ENCODE measurements around the gene CCL3. TPM values are rescaled to one million over a fixed set of nuclear protein-coding genes. Genes with fewer than 3 reads are reported as not detected.

CCL3 gene
- total RNA-seq, 4 donors from 2014 or later, result 2.4 TPM; not detected in 3

DNA sequence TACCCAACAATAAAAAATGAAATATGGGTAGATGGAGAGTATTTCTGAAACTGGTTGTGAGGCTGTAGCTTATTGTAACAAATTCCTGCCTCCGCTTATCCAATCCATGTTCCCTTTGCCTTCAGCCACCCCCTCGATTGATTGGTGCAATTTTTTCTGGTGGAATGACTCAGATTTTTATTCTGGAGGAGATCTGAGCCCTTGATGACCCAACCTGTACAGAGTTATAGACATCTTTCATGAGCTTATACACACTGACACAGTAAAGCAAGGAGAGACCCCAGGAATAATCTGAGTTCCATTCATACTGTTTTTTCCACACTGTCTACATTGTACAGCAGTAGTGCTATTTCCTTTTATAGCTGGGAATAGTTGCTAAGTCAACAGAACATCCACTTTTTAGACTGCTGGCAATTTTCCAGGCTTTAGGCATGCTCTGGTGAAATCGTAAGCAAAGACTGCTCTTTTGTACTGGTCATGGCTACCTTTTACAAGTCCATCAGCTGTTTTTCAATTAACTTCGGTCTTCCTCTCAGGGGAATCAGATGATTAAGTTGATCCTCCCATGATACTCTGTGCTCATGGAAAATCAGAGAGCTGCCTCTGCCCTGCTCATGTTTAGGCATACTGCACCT lies 43.8 kb upstream of the CCL3 start:
- H3K27me3 ChIP-seq, result peaks cover 34% of the 10 kb centered on the region
- no peaks in the 10 kb centered on the region for H3K4me1 ChIP-seq
- H3K27ac ChIP-seq, result no peak overlapping the region
- no peak overlapping the region for H3K4me3 ChIP-seq
- WGBS, 2 donors (ENCODE audit: low coverage in 1 of 2), result 44 to 56% methylated on average over 3 to 4 of the region's 4 CpGs
- ATAC-seq, result no peak
- TF ChIP-seq, protein P1, sequence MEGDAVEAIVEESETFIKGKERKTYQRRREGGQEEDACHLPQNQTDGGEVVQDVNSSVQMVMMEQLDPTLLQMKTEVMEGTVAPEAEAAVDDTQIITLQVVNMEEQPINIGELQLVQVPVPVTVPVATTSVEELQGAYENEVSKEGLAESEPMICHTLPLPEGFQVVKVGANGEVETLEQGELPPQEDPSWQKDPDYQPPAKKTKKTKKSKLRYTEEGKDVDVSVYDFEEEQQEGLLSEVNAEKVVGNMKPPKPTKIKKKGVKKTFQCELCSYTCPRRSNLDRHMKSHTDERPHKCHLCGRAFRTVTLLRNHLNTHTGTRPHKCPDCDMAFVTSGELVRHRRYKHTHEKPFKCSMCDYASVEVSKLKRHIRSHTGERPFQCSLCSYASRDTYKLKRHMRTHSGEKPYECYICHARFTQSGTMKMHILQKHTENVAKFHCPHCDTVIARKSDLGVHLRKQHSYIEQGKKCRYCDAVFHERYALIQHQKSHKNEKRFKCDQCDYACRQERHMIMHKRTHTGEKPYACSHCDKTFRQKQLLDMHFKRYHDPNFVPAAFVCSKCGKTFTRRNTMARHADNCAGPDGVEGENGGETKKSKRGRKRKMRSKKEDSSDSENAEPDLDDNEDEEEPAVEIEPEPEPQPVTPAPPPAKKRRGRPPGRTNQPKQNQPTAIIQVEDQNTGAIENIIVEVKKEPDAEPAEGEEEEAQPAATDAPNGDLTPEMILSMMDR (IDR thresholded peaks at IDR 0.05), result no peak
- no peak for TF ChIP-seq POLR2A (IDR thresholded peaks at IDR 0.05)
- no peak for TF ChIP-seq POLR2AphosphoS5 (IDR thresholded peaks at IDR 0.05)
- no peak for TF ChIP-seq EP300 (IDR thresholded peaks at IDR 0.05)
- H3K9me3 ChIP-seq, result no peaks in the 10 kb centered on the region
- no peaks in the 10 kb centered on the region for H3K36me3 ChIP-seq

DNA sequence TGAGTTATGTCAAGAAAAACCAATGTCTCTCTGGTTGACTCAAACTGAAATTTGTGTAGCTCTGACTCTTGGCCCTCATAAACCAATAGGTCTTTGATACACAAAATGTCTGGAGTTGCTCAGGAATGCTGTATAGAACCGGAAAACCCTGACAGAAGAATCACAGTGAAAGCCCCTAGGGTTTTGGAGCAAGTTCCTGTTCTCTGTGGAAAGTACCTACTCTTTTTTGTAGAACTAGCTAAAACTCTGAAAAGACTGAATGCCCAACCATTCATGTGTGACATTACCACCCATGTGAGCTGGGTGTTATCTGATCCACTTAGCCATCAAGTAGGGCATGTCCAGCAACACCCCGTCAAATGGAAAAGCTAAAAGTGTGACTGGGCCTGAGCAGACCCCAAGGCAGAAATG lies 42.5 kb upstream of the CCL3 start:
- no peak for ATAC-seq
- TF ChIP-seq POLR2A (IDR thresholded peaks at IDR 0.05), result no peak
- TF ChIP-seq, protein P1 (IDR thresholded peaks at IDR 0.05), result no peak
- TF ChIP-seq EP300 (IDR thresholded peaks at IDR 0.05), result no peak
- TF ChIP-seq POLR2AphosphoS5 (IDR thresholded peaks at IDR 0.05), result no peak
- H3K27me3 ChIP-seq, result peaks cover 35% of the 10 kb centered on the region
- no peak overlapping the region for H3K27ac ChIP-seq
- no peaks in the 10 kb centered on the region for H3K4me1 ChIP-seq
- WGBS, 2 donors (ENCODE audit: low coverage in 1 of 2), result 64 to 100% methylated on average over 1 to 2 of the region's 2 CpGs
- no peaks in the 10 kb centered on the region for H3K9me3 ChIP-seq
- no peak overlapping the region for H3K4me3 ChIP-seq
- H3K36me3 ChIP-seq, result no peaks in the 10 kb centered on the region

DNA sequence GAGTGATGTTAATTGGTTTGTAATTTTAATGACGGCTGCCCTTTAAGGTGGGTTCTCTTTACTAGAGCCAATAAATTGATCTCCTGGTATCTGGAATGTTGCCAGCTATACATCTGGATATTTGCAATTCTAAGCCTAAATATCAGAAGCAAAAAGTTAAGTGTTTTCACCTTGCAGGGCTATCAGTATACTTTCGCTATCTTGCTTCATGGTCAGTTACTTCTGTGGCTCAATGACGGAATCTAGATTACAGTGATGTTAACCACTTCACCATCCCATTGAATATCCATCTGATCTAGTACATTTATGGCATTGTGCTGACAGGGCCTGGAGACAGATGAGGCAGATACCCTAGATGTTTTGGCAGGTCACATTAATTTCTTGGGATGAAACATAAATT lies 42.0 kb upstream of the CCL3 start:
- H3K27me3 ChIP-seq, result peaks cover 35% of the 10 kb centered on the region
- H3K9me3 ChIP-seq, result no peaks in the 10 kb centered on the region
- H3K4me1 ChIP-seq, result no peaks in the 10 kb centered on the region
- WGBS, 2 donors (ENCODE audit: low coverage in 1 of 2), result 83 to 93% methylated on average over 2 to 3 of the region's 3 CpGs
- no peaks in the 10 kb centered on the region for H3K36me3 ChIP-seq
- no peak for TF ChIP-seq POLR2A (IDR thresholded peaks at IDR 0.05)
- no peak for TF ChIP-seq POLR2AphosphoS5 (IDR thresholded peaks at IDR 0.05)
- TF ChIP-seq, protein P1 (IDR thresholded peaks at IDR 0.05), result no peak
- TF ChIP-seq EP300 (IDR thresholded peaks at IDR 0.05), result no peak
- ATAC-seq, result no peak
- H3K4me3 ChIP-seq, result no peak overlapping the region
- H3K27ac ChIP-seq, result no peak overlapping the region

DNA sequence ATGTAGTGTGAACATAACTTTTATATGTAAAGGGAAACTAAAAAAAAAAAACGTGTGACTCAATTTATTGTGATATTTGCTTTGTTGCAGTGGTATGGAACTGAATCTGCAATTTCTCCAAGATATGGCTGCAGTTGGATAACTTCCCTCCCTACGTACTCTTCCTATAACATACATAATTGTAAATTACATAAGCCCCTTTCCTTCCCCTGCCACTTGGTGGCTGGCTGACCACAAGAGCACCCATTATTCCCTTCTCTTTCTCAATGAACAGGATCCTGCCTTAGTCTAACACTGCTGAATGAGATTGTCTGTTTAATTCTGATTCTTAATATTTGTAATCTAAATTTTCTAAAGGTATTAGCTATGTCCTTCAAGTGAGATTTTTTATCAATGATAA lies 41.5 kb upstream of the CCL3 start:
- H3K27ac ChIP-seq, result no peak overlapping the region
- TF ChIP-seq POLR2A (IDR thresholded peaks at IDR 0.05), result no peak
- no peak for TF ChIP-seq POLR2AphosphoS5 (IDR thresholded peaks at IDR 0.05)
- TF ChIP-seq, protein P1 (IDR thresholded peaks at IDR 0.05), result no peak
- no peak for TF ChIP-seq EP300 (IDR thresholded peaks at IDR 0.05)
- H3K4me1 ChIP-seq, result no peaks in the 10 kb centered on the region
- no peaks in the 10 kb centered on the region for H3K36me3 ChIP-seq
- peaks cover 35% of the 10 kb centered on the region for H3K27me3 ChIP-seq
- WGBS, 2 donors (ENCODE audit: low coverage in 1 of 2), result 52 to 62% methylated on average over 2 of the region's 2 CpGs
- no peaks in the 10 kb centered on the region for H3K9me3 ChIP-seq
- no peak overlapping the region for H3K4me3 ChIP-seq
- ATAC-seq, result no peak

DNA sequence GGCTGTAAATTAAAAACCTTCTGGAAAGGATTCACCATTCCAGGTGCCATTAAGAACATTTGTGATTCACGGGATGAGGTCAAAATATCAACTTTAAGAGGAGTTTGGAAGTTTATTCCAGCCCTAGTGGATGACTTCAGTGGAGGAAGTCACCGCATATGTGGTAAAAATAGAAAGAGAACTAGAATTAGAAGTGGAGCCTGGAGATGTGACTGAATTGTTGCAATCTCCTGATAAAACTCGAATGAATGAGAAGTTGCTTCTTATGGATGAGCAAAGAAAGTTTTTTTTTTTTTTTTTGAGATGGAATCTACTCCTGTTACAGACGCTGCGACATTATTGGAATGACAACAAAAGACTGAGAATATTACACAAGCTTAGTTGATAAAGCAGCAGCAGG lies 40.4 kb upstream of the CCL3 start:
- no peak for ATAC-seq
- Histone ChIP-seq H3K4me3 (no peak overlapping the region), H3K4me1 (no peaks in the 10 kb centered on the region), H3K27me3 (peaks cover 37% of the 10 kb centered on the region), H3K27ac (no peak overlapping the region), H3K36me3 (no peaks in the 10 kb centered on the region), H3K9me3 (peaks cover 0 to 8% (median 0%) of the 10 kb centered on the region in 3 donors)
- TF ChIP-seq POLR2A (IDR thresholded peaks at IDR 0.05) (no peak), POLR2AphosphoS5 (IDR thresholded peaks at IDR 0.05) (no peak), EP300 (IDR thresholded peaks at IDR 0.05) (no peak)
- TF ChIP-seq, protein P1 (IDR thresholded peaks at IDR 0.05), result no peak
- WGBS, 2 donors (ENCODE audit: low coverage in 1 of 2), result 52 to 66% methylated on average over 4 to 5 of the region's 5 CpGs
